ENCODE results near the gene RIPOR3. TPM values are rescaled to one million over a fixed set of nuclear protein-coding genes. Genes with fewer than 3 reads are reported as not detected.

RIPOR3 gene
- total RNA-seq, 1 experiment from 2014 or later: 0.46 TPM

DNA sequence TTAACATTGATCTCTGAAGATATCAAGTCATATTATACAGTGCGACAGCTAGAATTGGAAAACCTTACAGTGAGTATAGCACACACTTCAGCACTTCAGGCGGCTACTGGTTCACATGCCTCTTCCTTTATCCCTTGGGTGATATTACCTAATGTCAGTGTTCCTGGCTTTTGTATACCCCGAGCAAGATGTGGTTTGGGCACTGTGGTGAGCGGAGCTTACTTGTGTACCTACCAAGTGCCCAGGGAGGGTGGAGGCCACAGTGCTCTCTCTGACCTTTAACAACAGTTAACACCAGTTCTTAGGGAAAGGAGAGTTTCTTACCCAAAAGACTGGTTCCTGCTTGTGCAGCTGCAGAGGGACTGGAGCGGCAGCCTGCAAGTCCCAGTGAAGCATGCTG lies 116.8 kb downstream of the RIPOR3 start:
- no CpG with 5 or more reads among the region's 5 CpGs for WGBS (ENCODE audit: extremely low coverage, insufficient read length, low lambda C conversion rate)
- Histone ChIP-seq H2BK5ac (ENCODE audit: insufficient read length, low read length) (no peak overlapping the region), H4K91ac (ENCODE audit: insufficient read length, low read depth, low read length) (no peak overlapping the region), H4K20me1 (ENCODE audit: control insufficient read depth, insufficient read depth, insufficient read length) (no peaks in the 10 kb centered on the region), H3K27ac (ENCODE audit: insufficient read length, low read depth, low read length) (no peak overlapping the region), H2BK15ac (ENCODE audit: low read depth, low read length) (no peak overlapping the region), H4K8ac (replicated peaks; ENCODE audit: insufficient read length, low read depth, low read length) (no peak overlapping the region), H3K23ac (ENCODE audit: insufficient read length, low read depth, low read length) (no peak overlapping the region), H3K9me3 (ENCODE audit: control insufficient read depth, low read depth, low read length) (no peaks in the 10 kb centered on the region), H3K56ac (ENCODE audit: insufficient read length, low read depth, low read length) (no peak overlapping the region), H3K23me2 (ENCODE audit: insufficient read length, low read depth, low read length, poor library complexity, severe bottlenecking) (no peaks in the 10 kb centered on the region), H2BK12ac (ENCODE audit: insufficient read length, low read depth, low read length) (no peak overlapping the region), H2AFZ (ENCODE audit: low read length) (no peak overlapping the region), H2BK120ac (ENCODE audit: low read depth, low read length, poor library complexity, severe bottlenecking) (no peak overlapping the region), H3K79me2 (ENCODE audit: insufficient read depth, low read length) (no peaks in the 10 kb centered on the region), H4K5ac (ENCODE audit: insufficient read length, low read depth, low read length) (no peak overlapping the region), H3K4ac (ENCODE audit: low read depth, low read length) (no peak overlapping the region), H3K4me2 (ENCODE audit: insufficient read depth, insufficient read length, low read length) (no peak overlapping the region), H3K14ac (ENCODE audit: insufficient read depth, low read length) (no peak overlapping the region), H3K18ac (ENCODE audit: insufficient read length, low read depth, low read length) (no peak overlapping the region), H3T11ph (ENCODE audit: low read length) (no peak overlapping the region), H3K9ac (ENCODE audit: extremely low read depth, insufficient read length, low read length) (no peak overlapping the region), H2AK5ac (ENCODE audit: insufficient read length, low read length) (no peak overlapping the region), H3K79me1 (ENCODE audit: insufficient read depth, low read depth, low read length, poor library complexity, severe bottlenecking) (no peaks in the 10 kb centered on the region), H2BK20ac (ENCODE audit: low read depth, low read length, poor library complexity, severe bottlenecking) (no peak overlapping the region), H3K4me1 (ENCODE audit: insufficient read depth, low read length) (no peaks in the 10 kb centered on the region), H3K27me3 (ENCODE audit: insufficient read depth, low read length) (no peaks in the 10 kb centered on the region)
- H3K9me3 Mint-ChIP-seq: no peaks in the 10 kb centered on the region
- TF ChIP-seq, protein P1, sequence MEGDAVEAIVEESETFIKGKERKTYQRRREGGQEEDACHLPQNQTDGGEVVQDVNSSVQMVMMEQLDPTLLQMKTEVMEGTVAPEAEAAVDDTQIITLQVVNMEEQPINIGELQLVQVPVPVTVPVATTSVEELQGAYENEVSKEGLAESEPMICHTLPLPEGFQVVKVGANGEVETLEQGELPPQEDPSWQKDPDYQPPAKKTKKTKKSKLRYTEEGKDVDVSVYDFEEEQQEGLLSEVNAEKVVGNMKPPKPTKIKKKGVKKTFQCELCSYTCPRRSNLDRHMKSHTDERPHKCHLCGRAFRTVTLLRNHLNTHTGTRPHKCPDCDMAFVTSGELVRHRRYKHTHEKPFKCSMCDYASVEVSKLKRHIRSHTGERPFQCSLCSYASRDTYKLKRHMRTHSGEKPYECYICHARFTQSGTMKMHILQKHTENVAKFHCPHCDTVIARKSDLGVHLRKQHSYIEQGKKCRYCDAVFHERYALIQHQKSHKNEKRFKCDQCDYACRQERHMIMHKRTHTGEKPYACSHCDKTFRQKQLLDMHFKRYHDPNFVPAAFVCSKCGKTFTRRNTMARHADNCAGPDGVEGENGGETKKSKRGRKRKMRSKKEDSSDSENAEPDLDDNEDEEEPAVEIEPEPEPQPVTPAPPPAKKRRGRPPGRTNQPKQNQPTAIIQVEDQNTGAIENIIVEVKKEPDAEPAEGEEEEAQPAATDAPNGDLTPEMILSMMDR (conservative IDR thresholded peaks at IDR 0.05): no peak
- peak overlapping the region in 1 of 3 experiments; percentile 34; a peak in 3 of 7 replicates for H3K27ac Mint-ChIP-seq
- DNase-seq: no peak
- H3K36me3 Mint-ChIP-seq (ENCODE audit: insufficient read depth in 1 of 3, low read depth in 3 of 3): peaks cover 17 to 47% (median 45%) of the 10 kb centered on the region in 3 experiments; a peak in 6 of 7 replicates
- no peak overlapping the region for H3K4me3 Mint-ChIP-seq
- H3K4me1 Mint-ChIP-seq: peaks cover 2 to 5% of the 10 kb centered on the region in 2 experiments; a peak in 3 of 4 replicates
- no peaks in the 10 kb centered on the region for H3K27me3 Mint-ChIP-seq (ENCODE audit: low read depth)
